PC-3 (cell line): ENCODE measurements around the gene PLD4. TPM values are rescaled to one million over a fixed set of nuclear protein-coding genes. Genes with fewer than 3 reads are reported as not detected.

Experiments used
- ATAC-seq: fragments of 200-7000 bp; cut with Tn5 transposase; 2 replicates; pipeline ENCODE4 v1.9.1; 2020; ENCODE audit warnings: mild to moderate bottlenecking, moderate library complexity
- Bru-seq: library from RNA; stranded (reverse); fragments of 400-500 nt; gene quantifications from one replicate; lab custom pipeline; 2021; lab: Mats Ljungman, UMichigan
- BruChase-seq, 2 experiments: library from RNA; stranded (reverse); fragments of 400-500 nt; gene quantifications; one replicate each; lab custom pipeline; 2021; lab: Mats Ljungman, UMichigan
- BruUV-seq: library from RNA; stranded (reverse); fragments of 400-500 nt; replicated peaks from 2 replicates; lab custom pipeline; 2021; lab: Mats Ljungman, UMichigan
- CTCF ChIA-PET: fragments of 300-600 bp; sonication (Branson Sonifier 250); formaldehyde crosslinking; loops from one replicate; lab custom pipeline; 2022; ENCODE audit warnings: antibody characterized with exemption; lab: Charles Lee
- POLR2A ChIA-PET: fragments of 300-600 bp; sonication (Branson Sonifier 250); formaldehyde crosslinking; loops from one replicate; lab custom pipeline; 2022; ENCODE audit warnings: antibody characterized with exemption; ENCODE audit not compliant: unreplicated experiment; lab: Charles Lee
- DNase-seq: peaks from one replicate; pipeline ENCODE4 v3.0.0-alpha.2; 2015
- H2AFZ ChIP-seq: fragments of 300-600 bp; sonication (generic); 2 replicates; pipeline ENCODE4 v1.6.0; 2016; ENCODE audit warnings: antibody characterized with exemption, low read length
- H3F3A ChIP-seq: fragments of 300-600 bp; sonication (generic); one replicate; pipeline ENCODE4 v1.6.0; 2017; ENCODE audit warnings: antibody characterized with exemption, low read length, control low read depth, mild to moderate bottlenecking; ENCODE audit not compliant: unreplicated experiment
- H3K27ac ChIP-seq: fragments of 300-600 bp; sonication (generic); 2 replicates; pipeline ENCODE4 v1.5.1; 2016; ENCODE audit warnings: mild to moderate bottlenecking, low read length
- H3K27me3 ChIP-seq: fragments of 300-600 bp; sonication (generic); 2 replicates; pipeline ENCODE4 v1.6.1; 2016; ENCODE audit warnings: low read length, mixed read lengths
- H3K36me3 ChIP-seq: fragments of 300-600 bp; sonication (generic); 2 replicates; pipeline ENCODE4 v1.6.1; 2016; ENCODE audit warnings: low read depth, mixed run types, low read length, mixed read lengths
- H3K4me1 ChIP-seq: fragments of 300-600 bp; sonication (generic); 2 replicates; pipeline ENCODE4 v1.5.1; 2016; ENCODE audit warnings: low read length; ENCODE audit not compliant: insufficient read depth
- H3K4me2 ChIP-seq: fragments of 300-600 bp; sonication (generic); 2 replicates; pipeline ENCODE4 v1.6.0; 2016; ENCODE audit warnings: low read length
- H3K4me3 ChIP-seq: fragments of 300-600 bp; sonication (generic); 2 replicates; pipeline ENCODE4 v1.5.1; 2016; ENCODE audit warnings: mild to moderate bottlenecking, low read length, mixed read lengths
- H3K79me2 ChIP-seq: fragments of 300-600 bp; sonication (generic); 2 replicates; pipeline ENCODE4 v1.6.1; 2017; ENCODE audit warnings: low read length, mixed read lengths
- H3K9ac ChIP-seq: fragments of 300-600 bp; sonication (generic); 2 replicates; pipeline ENCODE4 v1.6.0; 2016; ENCODE audit warnings: mild to moderate bottlenecking, low read length
- H3K9me2 ChIP-seq: fragments of 300-600 bp; sonication (generic); replicated peaks from 2 replicates; pipeline ENCODE4 v1.6.1; 2016; ENCODE audit warnings: mixed run types, low read length, mixed read lengths
- H3K9me3 ChIP-seq: fragments of 300-600 bp; sonication (generic); 2 replicates; pipeline ENCODE4 v1.6.1; 2016; ENCODE audit warnings: low read length, mixed read lengths
- H4K20me1 ChIP-seq: fragments of 300-600 bp; sonication (generic); 2 replicates; pipeline ENCODE4 v1.6.1; 2016; ENCODE audit warnings: low read length, mixed read lengths
- EZH2 ChIP-seq: fragments of 300-600 bp; sonication (generic); IDR thresholded peaks from one replicate; pipeline ENCODE4 v1.6.1; 2017; ENCODE audit warnings: antibody characterized with exemption, mild to moderate bottlenecking, low read length; ENCODE audit not compliant: unreplicated experiment
- EZH2phosphoT487 ChIP-seq: fragments of 300-600 bp; sonication (generic); IDR thresholded peaks from 2 replicates; pipeline ENCODE4 v1.6.1; 2018; ENCODE audit warnings: mild to moderate bottlenecking, antibody characterized with exemption, low read length, borderline replicate concordance
- intact Hi-C: fragments of 100-400 bp; cut with micrococcal nuclease; formaldehyde crosslinking; loops from 2 replicates; pipeline ENCODE4 v1.9.0; 2023
- long read RNA-seq: library from polyadenylated mRNA; unstranded; transcript quantifications from one replicate; pipeline ENCODE4 v2.0.0, GENCODE V29; 2021; ENCODE audit not compliant: unreplicated experiment
- total RNA-seq: library from RNA; depleted of rRNA; stranded (reverse); fragments of >200 nt; gene quantifications from 2 replicates; pipeline ENCODE4 v1.2.3, GENCODE V29; 2014; rRNA removed
- TF ChIP-seq, protein P1 (sequence below): fragments of 300-600 bp; sonication (generic); conservative IDR thresholded peaks from 2 replicates; pipeline ENCODE4 v1.5.1; 2017; ENCODE audit warnings: antibody characterized with exemption, low read depth, mild to moderate bottlenecking, low read length

The PLD4 gene, protein sequence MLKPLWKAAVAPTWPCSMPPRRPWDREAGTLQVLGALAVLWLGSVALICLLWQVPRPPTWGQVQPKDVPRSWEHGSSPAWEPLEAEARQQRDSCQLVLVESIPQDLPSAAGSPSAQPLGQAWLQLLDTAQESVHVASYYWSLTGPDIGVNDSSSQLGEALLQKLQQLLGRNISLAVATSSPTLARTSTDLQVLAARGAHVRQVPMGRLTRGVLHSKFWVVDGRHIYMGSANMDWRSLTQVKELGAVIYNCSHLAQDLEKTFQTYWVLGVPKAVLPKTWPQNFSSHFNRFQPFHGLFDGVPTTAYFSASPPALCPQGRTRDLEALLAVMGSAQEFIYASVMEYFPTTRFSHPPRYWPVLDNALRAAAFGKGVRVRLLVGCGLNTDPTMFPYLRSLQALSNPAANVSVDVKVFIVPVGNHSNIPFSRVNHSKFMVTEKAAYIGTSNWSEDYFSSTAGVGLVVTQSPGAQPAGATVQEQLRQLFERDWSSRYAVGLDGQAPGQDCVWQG
- total RNA-seq: 0.04 TPM in 1 of 2 replicates, not detected in the other
- percentile 14 among the genes with signal in this experiment for Bru-seq, nascent RNA
- percentile 9 among the genes with signal in this experiment for BruChase-seq, experiment 1, labeled RNA remaining after a 6-hour chase
- BruChase-seq, experiment 2, labeled RNA remaining after a 2-hour chase: percentile 17 among the genes with signal in this experiment
- long read RNA-seq: 0 reads

DNA sequence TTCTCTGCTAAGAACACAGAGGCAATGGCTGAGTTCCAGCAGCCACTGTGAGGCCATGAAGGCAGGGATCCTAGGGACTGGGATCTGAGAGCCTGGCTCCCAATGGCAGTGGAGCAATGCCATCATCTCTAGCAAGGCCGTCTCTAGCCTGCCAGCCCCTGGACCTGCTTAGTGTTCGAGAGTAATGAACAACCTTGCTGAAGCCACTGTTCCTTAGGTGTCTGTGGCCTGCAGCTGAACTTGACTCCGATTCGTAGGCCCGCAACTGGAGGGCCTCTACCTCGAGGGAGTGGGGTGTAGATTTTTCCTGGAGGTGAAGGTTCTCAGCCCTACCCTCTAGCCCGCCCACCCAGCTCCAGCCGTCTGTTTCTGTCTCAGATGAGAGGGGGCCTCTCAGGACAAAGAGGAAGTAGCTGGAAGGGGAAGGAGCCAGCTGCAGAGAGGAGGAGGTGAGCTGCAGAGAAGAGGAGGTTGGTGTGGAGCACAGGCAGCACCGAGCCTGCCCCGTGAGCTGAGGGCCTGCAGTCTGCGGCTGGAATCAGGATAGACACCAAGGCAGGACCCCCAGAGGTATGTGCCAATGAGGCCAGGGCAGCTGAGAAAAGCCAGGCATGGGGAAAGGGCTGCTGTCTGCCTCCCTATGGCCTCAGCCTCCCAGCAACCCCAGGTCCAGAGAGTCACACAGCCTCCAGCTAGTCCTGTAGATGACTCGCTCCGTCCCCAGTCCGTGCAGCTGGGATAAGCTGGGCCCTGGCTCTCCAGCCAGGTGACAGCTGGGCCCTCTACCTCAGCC is at the start of gene PLD4:
Gene PLD4 (plus strand): TSS at position 459 of the 793 bp plus-strand sequence. CDS start 2,262 bp downstream, outside the sequence.
- no peaks in the 10 kb centered on the region for H3K9me2 ChIP-seq
- POLR2A ChIA-PET: interaction anchor here (0.6 kb wide), 1 partner anchor 16 kb away, joined by 6 read pairs; no protein-coding TSS in a partner anchor
- H2AFZ ChIP-seq: no peak within 1 kb of the TSS
- no peak for TF ChIP-seq EZH2
- intact Hi-C loops: no loop called here
- H3K4me3 ChIP-seq: no peak within 1 kb of the TSS
- no peak within 1 kb of the TSS for H3K4me2 ChIP-seq
- ATAC-seq (peak; percentile 40; the same call in 1 of the 2 replicates), DNase-seq (no peak)
- H3K9ac ChIP-seq: no peak within 1 kb of the TSS
- no peaks in the 10 kb centered on the region for H3K4me1 ChIP-seq
- no TSS peak for BruUV-seq
- no peaks in the 10 kb centered on the region for H3K79me2 ChIP-seq
- CTCF ChIA-PET: no interaction called here
- H3F3A ChIP-seq: no peaks in the 10 kb centered on the region
- H3K9me3 ChIP-seq: no peaks in the 10 kb centered on the region
- no peak within 1 kb of the TSS for H3K27ac ChIP-seq
- no peaks in the 10 kb centered on the region for H3K27me3 ChIP-seq
- H4K20me1 ChIP-seq: no peaks in the 10 kb centered on the region
- H3K36me3 ChIP-seq: no peaks in the 10 kb centered on the region

DNA sequence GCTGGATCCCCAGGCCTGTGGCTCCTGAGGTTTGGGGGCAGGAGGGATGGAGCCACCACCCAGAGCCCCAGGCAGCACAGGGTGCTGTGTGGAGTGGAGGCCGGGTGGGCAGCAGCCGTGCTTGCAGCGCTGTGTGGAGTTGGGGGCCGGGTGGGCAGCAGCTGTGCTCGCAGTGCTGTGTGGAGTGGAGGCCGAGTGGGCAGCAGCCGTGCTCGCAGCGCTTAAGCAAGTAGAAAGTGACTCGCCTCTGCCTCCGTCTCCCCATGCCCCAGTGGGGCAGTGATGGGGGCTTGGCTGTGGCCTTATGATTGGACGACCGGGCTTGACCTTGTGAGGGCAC is 49.3 kb upstream of the PLD4 start:
- Histone ChIP-seq H3K36me3 (0 out of 2 replicates have a peak, but pooled peaks cover 2% of the 10 kb centered on the region), H3K79me2 (peaks cover 62% of the 10 kb centered on the region), H3K4me3 (no peak overlapping the region), H4K20me1 (peaks cover 28% of the 10 kb centered on the region), H3K27me3 (no peaks in the 10 kb centered on the region), H2AFZ (no peak overlapping the region), H3K27ac (no peak overlapping the region), H3K4me1 (no peaks in the 10 kb centered on the region), H3K9me3 (no peaks in the 10 kb centered on the region), H3K9me2 (no peaks in the 10 kb centered on the region), H3F3A (no peaks in the 10 kb centered on the region), H3K4me2 (no peak overlapping the region), H3K9ac (no peak overlapping the region)
- TF ChIP-seq EZH2: no peak
- TF ChIP-seq, protein P1, sequence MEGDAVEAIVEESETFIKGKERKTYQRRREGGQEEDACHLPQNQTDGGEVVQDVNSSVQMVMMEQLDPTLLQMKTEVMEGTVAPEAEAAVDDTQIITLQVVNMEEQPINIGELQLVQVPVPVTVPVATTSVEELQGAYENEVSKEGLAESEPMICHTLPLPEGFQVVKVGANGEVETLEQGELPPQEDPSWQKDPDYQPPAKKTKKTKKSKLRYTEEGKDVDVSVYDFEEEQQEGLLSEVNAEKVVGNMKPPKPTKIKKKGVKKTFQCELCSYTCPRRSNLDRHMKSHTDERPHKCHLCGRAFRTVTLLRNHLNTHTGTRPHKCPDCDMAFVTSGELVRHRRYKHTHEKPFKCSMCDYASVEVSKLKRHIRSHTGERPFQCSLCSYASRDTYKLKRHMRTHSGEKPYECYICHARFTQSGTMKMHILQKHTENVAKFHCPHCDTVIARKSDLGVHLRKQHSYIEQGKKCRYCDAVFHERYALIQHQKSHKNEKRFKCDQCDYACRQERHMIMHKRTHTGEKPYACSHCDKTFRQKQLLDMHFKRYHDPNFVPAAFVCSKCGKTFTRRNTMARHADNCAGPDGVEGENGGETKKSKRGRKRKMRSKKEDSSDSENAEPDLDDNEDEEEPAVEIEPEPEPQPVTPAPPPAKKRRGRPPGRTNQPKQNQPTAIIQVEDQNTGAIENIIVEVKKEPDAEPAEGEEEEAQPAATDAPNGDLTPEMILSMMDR: no peak
- no peak for TF ChIP-seq EZH2phosphoT487
- ChIA-PET POLR2A (no interaction called here), CTCF (no interaction called here)
- DNase-seq: no peak
- no peak for ATAC-seq
- BruUV-seq: no TSS peak
- intact Hi-C loops: no loop called here

DNA sequence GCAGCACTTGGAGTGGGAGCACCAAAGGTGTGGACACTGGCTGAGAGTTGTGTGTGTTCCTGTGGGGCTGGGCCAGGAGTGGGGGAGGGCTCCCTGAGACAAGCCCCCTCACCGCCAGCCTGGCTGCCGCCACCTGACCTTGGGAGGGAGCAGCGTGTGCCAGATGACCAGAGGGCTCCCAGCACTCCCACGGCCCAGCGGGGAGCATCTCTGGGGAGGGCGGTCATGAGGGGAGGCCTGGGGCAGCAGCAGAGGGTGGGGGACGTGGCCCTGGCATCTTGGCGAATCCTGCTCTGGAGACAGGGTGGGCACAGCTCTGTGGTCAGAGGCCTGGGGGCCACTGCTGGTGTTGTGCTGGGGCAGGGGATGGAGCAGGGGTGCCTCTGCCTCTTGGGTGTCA is 48.9 kb upstream of the PLD4 start:
- intact Hi-C loops: no loop called here
- H3K9ac ChIP-seq: no peak overlapping the region
- H3K9me2 ChIP-seq: no peaks in the 10 kb centered on the region
- H4K20me1 ChIP-seq: peaks cover 26% of the 10 kb centered on the region
- no peak for TF ChIP-seq EZH2
- H2AFZ ChIP-seq: no peak overlapping the region
- no peak for ATAC-seq
- no TSS peak for BruUV-seq
- H3K27me3 ChIP-seq: no peaks in the 10 kb centered on the region
- DNase-seq: no peak
- no peak overlapping the region for H3K27ac ChIP-seq
- no peak overlapping the region for H3K4me3 ChIP-seq
- no peaks in the 10 kb centered on the region for H3K9me3 ChIP-seq
- no peaks in the 10 kb centered on the region for H3K4me1 ChIP-seq
- H3K4me2 ChIP-seq: no peak overlapping the region
- CTCF ChIA-PET: no interaction called here
- H3F3A ChIP-seq: no peaks in the 10 kb centered on the region
- POLR2A ChIA-PET: no interaction called here
- 0 out of 2 replicates have a peak, but pooled peaks cover 2% of the 10 kb centered on the region for H3K36me3 ChIP-seq
- H3K79me2 ChIP-seq: peaks cover 58% of the 10 kb centered on the region
